ENCODE data around the gene CEMIP.

CEMIP gene

GRCh38 chr15:80849308-80849707 is 70.1 kb downstream of the CEMIP start:
- H3K36me3 ChIP-seq (ENCODE audit: insufficient read depth, low read length): no peaks in the 10 kb centered on the region
- peak overlapping the region; percentile 18; the same call in 1 of the 2 replicates for H3K27ac ChIP-seq (ENCODE audit: low read depth, low read length)
- H3K79me2 ChIP-seq (ENCODE audit: control insufficient read depth, insufficient read depth, low read length, unreplicated experiment): no peaks in the 10 kb centered on the region
- H3K27me3 ChIP-seq (ENCODE audit: insufficient read depth, low read length): peaks cover 2% of the 10 kb centered on the region; the same call in 1 of the 2 replicates
- no peak overlapping the region for H3K4me3 ChIP-seq (ENCODE audit: low read depth, low read length)
- H2AFZ ChIP-seq (ENCODE audit: low read length, unreplicated experiment): no peak overlapping the region
- H3K4me1 ChIP-seq (ENCODE audit: control insufficient read depth, insufficient read depth, low read length, unreplicated experiment): peaks cover 17% of the 10 kb centered on the region

- no peak overlapping the region for H2AFZ ChIP-seq (ENCODE audit: low read length, unreplicated experiment)
- peaks cover 2% of the 10 kb centered on the region; the same call in 1 of the 2 replicates for H3K27me3 ChIP-seq (ENCODE audit: insufficient read depth, low read length)
- no peak overlapping the region for H3K27ac ChIP-seq (ENCODE audit: low read depth, low read length)
- peaks cover 17% of the 10 kb centered on the region for H3K4me1 ChIP-seq (ENCODE audit: control insufficient read depth, insufficient read depth, low read length, unreplicated experiment)
- H3K4me3 ChIP-seq (ENCODE audit: low read depth, low read length): no peak overlapping the region
- H3K36me3 ChIP-seq (ENCODE audit: insufficient read depth, low read length): no peaks in the 10 kb centered on the region
- H3K79me2 ChIP-seq (ENCODE audit: control insufficient read depth, insufficient read depth, low read length, unreplicated experiment): no peaks in the 10 kb centered on the region
Observed at GRCh38 chr15:80850941-80851451, 71.8 kb downstream of the CEMIP start.

- Histone ChIP-seq H3K27ac (ENCODE audit: low read depth, low read length) (no peak overlapping the region), H3K27me3 (ENCODE audit: insufficient read depth, low read length) (peaks cover 2% of the 10 kb centered on the region; the same call in 1 of the 2 replicates), H3K4me1 (ENCODE audit: control insufficient read depth, insufficient read depth, low read length, unreplicated experiment) (peaks cover 17% of the 10 kb centered on the region), H3K79me2 (ENCODE audit: control insufficient read depth, insufficient read depth, low read length, unreplicated experiment) (no peaks in the 10 kb centered on the region), H3K4me3 (ENCODE audit: low read depth, low read length) (no peak overlapping the region), H3K36me3 (ENCODE audit: insufficient read depth, low read length) (no peaks in the 10 kb centered on the region), H2AFZ (ENCODE audit: low read length, unreplicated experiment) (no peak overlapping the region)
Observed at GRCh38 chr15:80852676-80853075, 73.5 kb downstream of the CEMIP start.

- Histone ChIP-seq H3K79me2 (ENCODE audit: control insufficient read depth, insufficient read depth, low read length, unreplicated experiment) (no peaks in the 10 kb centered on the region), H3K36me3 (ENCODE audit: insufficient read depth, low read length) (no peaks in the 10 kb centered on the region), H3K4me3 (ENCODE audit: low read depth, low read length) (no peak overlapping the region), H3K27ac (ENCODE audit: low read depth, low read length) (no peak overlapping the region), H3K27me3 (ENCODE audit: insufficient read depth, low read length) (peaks cover 2% of the 10 kb centered on the region; the same call in 1 of the 2 replicates), H3K4me1 (ENCODE audit: control insufficient read depth, insufficient read depth, low read length, unreplicated experiment) (peaks cover 15% of the 10 kb centered on the region), H2AFZ (ENCODE audit: low read length, unreplicated experiment) (no peak overlapping the region)
Observed at GRCh38 chr15:80854104-80854503, 74.9 kb downstream of the CEMIP start.

- H3K79me2 ChIP-seq (ENCODE audit: control insufficient read depth, insufficient read depth, low read length, unreplicated experiment): no peaks in the 10 kb centered on the region
- H3K4me3 ChIP-seq (ENCODE audit: low read depth, low read length): no peak overlapping the region
- no peaks in the 10 kb centered on the region for H3K36me3 ChIP-seq (ENCODE audit: insufficient read depth, low read length)
- H3K27ac ChIP-seq (ENCODE audit: low read depth, low read length): no peak overlapping the region
- H3K27me3 ChIP-seq (ENCODE audit: insufficient read depth, low read length): peaks cover 8% of the 10 kb centered on the region
- H2AFZ ChIP-seq (ENCODE audit: low read length, unreplicated experiment): no peak overlapping the region
- H3K4me1 ChIP-seq (ENCODE audit: control insufficient read depth, insufficient read depth, low read length, unreplicated experiment): peaks cover 8% of the 10 kb centered on the region
Observed at GRCh38 chr15:80855206-80855605, 76.0 kb downstream of the CEMIP start.

GRCh38 chr15:80856400-80856799 is 77.2 kb downstream of the CEMIP start:
- Histone ChIP-seq H2AFZ (ENCODE audit: low read length, unreplicated experiment) (no peak overlapping the region), H3K36me3 (ENCODE audit: insufficient read depth, low read length) (no peaks in the 10 kb centered on the region), H3K27me3 (ENCODE audit: insufficient read depth, low read length) (peaks cover 20% of the 10 kb centered on the region), H3K4me3 (ENCODE audit: low read depth, low read length) (no peak overlapping the region), H3K4me1 (ENCODE audit: control insufficient read depth, insufficient read depth, low read length, unreplicated experiment) (peaks cover 8% of the 10 kb centered on the region), H3K79me2 (ENCODE audit: control insufficient read depth, insufficient read depth, low read length, unreplicated experiment) (no peaks in the 10 kb centered on the region), H3K27ac (ENCODE audit: low read depth, low read length) (no peak overlapping the region)

GRCh38 chr15:80856809-80857377 is 77.7 kb downstream of the CEMIP start:
- Histone ChIP-seq H3K27ac (ENCODE audit: low read depth, low read length) (no peak overlapping the region), H3K27me3 (ENCODE audit: insufficient read depth, low read length) (peaks cover 23% of the 10 kb centered on the region), H3K36me3 (ENCODE audit: insufficient read depth, low read length) (no peaks in the 10 kb centered on the region), H3K4me3 (ENCODE audit: low read depth, low read length) (no peak overlapping the region), H2AFZ (ENCODE audit: low read length, unreplicated experiment) (no peak overlapping the region), H3K79me2 (ENCODE audit: control insufficient read depth, insufficient read depth, low read length, unreplicated experiment) (no peaks in the 10 kb centered on the region), H3K4me1 (ENCODE audit: control insufficient read depth, insufficient read depth, low read length, unreplicated experiment) (peaks cover 8% of the 10 kb centered on the region)

- Histone ChIP-seq H3K4me1 (ENCODE audit: control insufficient read depth, insufficient read depth, low read length, unreplicated experiment) (no peaks in the 10 kb centered on the region), H3K79me2 (ENCODE audit: control insufficient read depth, insufficient read depth, low read length, unreplicated experiment) (no peaks in the 10 kb centered on the region), H3K27me3 (ENCODE audit: insufficient read depth, low read length) (peaks cover 35% of the 10 kb centered on the region), H3K27ac (ENCODE audit: low read depth, low read length) (no peak overlapping the region), H3K36me3 (ENCODE audit: insufficient read depth, low read length) (no peaks in the 10 kb centered on the region), H3K4me3 (ENCODE audit: low read depth, low read length) (no peak overlapping the region), H2AFZ (ENCODE audit: low read length, unreplicated experiment) (no peak overlapping the region)
Observed at GRCh38 chr15:80861731-80862170, 82.6 kb downstream of the CEMIP start.

GRCh38 chr15:80864666-80865065 is 85.5 kb downstream of the CEMIP start:
- Histone ChIP-seq H3K27ac (ENCODE audit: low read depth, low read length) (no peak overlapping the region), H3K4me1 (ENCODE audit: control insufficient read depth, insufficient read depth, low read length, unreplicated experiment) (no peaks in the 10 kb centered on the region), H3K27me3 (ENCODE audit: insufficient read depth, low read length) (peaks cover 40% of the 10 kb centered on the region), H2AFZ (ENCODE audit: low read length, unreplicated experiment) (no peak overlapping the region), H3K36me3 (ENCODE audit: insufficient read depth, low read length) (no peaks in the 10 kb centered on the region), H3K79me2 (ENCODE audit: control insufficient read depth, insufficient read depth, low read length, unreplicated experiment) (no peaks in the 10 kb centered on the region), H3K4me3 (ENCODE audit: low read depth, low read length) (no peak overlapping the region)

GRCh38 chr15:80866936-80867335 is 87.8 kb downstream of the CEMIP start:
- Histone ChIP-seq H3K4me3 (ENCODE audit: low read depth, low read length) (no peak overlapping the region), H3K79me2 (ENCODE audit: control insufficient read depth, insufficient read depth, low read length, unreplicated experiment) (no peaks in the 10 kb centered on the region), H3K27ac (ENCODE audit: low read depth, low read length) (no peak overlapping the region), H3K36me3 (ENCODE audit: insufficient read depth, low read length) (no peaks in the 10 kb centered on the region), H2AFZ (ENCODE audit: low read length, unreplicated experiment) (no peak overlapping the region), H3K4me1 (ENCODE audit: control insufficient read depth, insufficient read depth, low read length, unreplicated experiment) (no peaks in the 10 kb centered on the region), H3K27me3 (ENCODE audit: insufficient read depth, low read length) (peaks cover 29% of the 10 kb centered on the region; the same call in 1 of the 2 replicates)

GRCh38 chr15:80870366-80870765 is 91.2 kb downstream of the CEMIP start:
- H3K27me3 ChIP-seq (ENCODE audit: insufficient read depth, low read length): peaks cover 15% of the 10 kb centered on the region; the same call in 1 of the 2 replicates
- no peaks in the 10 kb centered on the region for H3K4me1 ChIP-seq (ENCODE audit: control insufficient read depth, insufficient read depth, low read length, unreplicated experiment)
- H2AFZ ChIP-seq (ENCODE audit: low read length, unreplicated experiment): no peak overlapping the region
- no peak overlapping the region for H3K4me3 ChIP-seq (ENCODE audit: low read depth, low read length)
- H3K36me3 ChIP-seq (ENCODE audit: insufficient read depth, low read length): no peaks in the 10 kb centered on the region
- no peaks in the 10 kb centered on the region for H3K79me2 ChIP-seq (ENCODE audit: control insufficient read depth, insufficient read depth, low read length, unreplicated experiment)
- no peak overlapping the region for H3K27ac ChIP-seq (ENCODE audit: low read depth, low read length)
